ENCODE data around the gene HAUS5. TPM values are rescaled to one million over a fixed set of nuclear protein-coding genes. Genes with fewer than 3 reads are reported as not detected.

HAUS5 gene
- total RNA-seq, 2 experiments from 2014 or later, result 58.1 to 61.5 TPM

- Histone ChIP-seq H3K4me2 (ENCODE audit: low read length) (no peak overlapping the region), H3K9me2 (ENCODE audit: insufficient read depth, low read length) (no peaks in the 10 kb centered on the region), H3K4me1 (ENCODE audit: insufficient read depth, low read length, poor library complexity, severe bottlenecking) (no peaks in the 10 kb centered on the region), H3K4me3 (ENCODE audit: low read depth, low read length, poor library complexity, severe bottlenecking) (no peak overlapping the region), H3K27ac (ENCODE audit: low read depth, low read length, poor library complexity, severe bottlenecking) (no peak overlapping the region), H3K9me3 (ENCODE audit: low read length) (no peaks in the 10 kb centered on the region), H4K20me1 (ENCODE audit: insufficient read depth, low read length) (no peaks in the 10 kb centered on the region), H2AFZ (ENCODE audit: low read length) (no peak overlapping the region), H3K36me3 (ENCODE audit: insufficient read depth, low read length) (peaks cover 34% of the 10 kb centered on the region; the same call in 1 of the 2 replicates), H3K79me2 (ENCODE audit: insufficient read depth, low read depth, low read length) (no peaks in the 10 kb centered on the region)
- intact Hi-C loops (cut with micrococcal nuclease; ENCODE audit: unreplicated experiment), result no loop called here
- ChIA-PET POLR2A (no interaction called here), CTCF (ENCODE audit: unreplicated experiment) (no interaction called here)
- DNase-seq (ENCODE audit: low spot score), result no peak
- BruUV-seq (replicated peaks), result no TSS peak
- TF ChIP-seq EZH2phosphoT487 (IDR thresholded peaks at IDR 0.05; ENCODE audit: borderline replicate concordance, low read depth, low read length) (no peak), CTCF (conservative IDR thresholded peaks at IDR 0.05; ENCODE audit: low read length) (no peak)
These were observed 7.5 kb downstream of the HAUS5 start for GRCh38 chr19:35620001-35620400.

- intact Hi-C loops (cut with micrococcal nuclease; ENCODE audit: unreplicated experiment), result no loop called here
- CTCF ChIA-PET (ENCODE audit: unreplicated experiment), result no interaction called here
These were observed 9.2 kb downstream of the HAUS5 start for GRCh38 chr19:35621708-35622107.

More at GRCh38 chr19:35621708-35622107, 9.2 kb downstream of the HAUS5 start:
- 0 out of 2 replicates have a peak, but pooled peaks cover 23% of the 10 kb centered on the region for H3K36me3 ChIP-seq (ENCODE audit: insufficient read depth, low read length)
- no peak overlapping the region for H3K4me3 ChIP-seq (ENCODE audit: low read depth, low read length, poor library complexity, severe bottlenecking)
- no peaks in the 10 kb centered on the region for H4K20me1 ChIP-seq (ENCODE audit: insufficient read depth, low read length)
- no peak overlapping the region for H3K4me2 ChIP-seq (ENCODE audit: low read length)
- no TSS peak for BruUV-seq (replicated peaks)
- H3K9me3 ChIP-seq (ENCODE audit: low read length), result no peaks in the 10 kb centered on the region
- TF ChIP-seq EZH2phosphoT487 (IDR thresholded peaks at IDR 0.05; ENCODE audit: borderline replicate concordance, low read depth, low read length) (no peak), CTCF (conservative IDR thresholded peaks at IDR 0.05; ENCODE audit: low read length) (no peak)
- no peak overlapping the region for H2AFZ ChIP-seq (ENCODE audit: low read length)
- no peak overlapping the region for H3K27ac ChIP-seq (ENCODE audit: low read depth, low read length, poor library complexity, severe bottlenecking)
- H3K4me1 ChIP-seq (ENCODE audit: insufficient read depth, low read length, poor library complexity, severe bottlenecking), result no peaks in the 10 kb centered on the region
- POLR2A ChIA-PET, result no interaction called here
- DNase-seq (ENCODE audit: low spot score), result no peak
- no peaks in the 10 kb centered on the region for H3K79me2 ChIP-seq (ENCODE audit: insufficient read depth, low read depth, low read length)
- H3K9me2 ChIP-seq (ENCODE audit: insufficient read depth, low read length), result no peaks in the 10 kb centered on the region
